HG02981 (cell line): ENCODE measurements around the gene CHRNA4.

Source experiments
- ATAC-seq: cut with Tn5 transposase; IDR thresholded peaks from one replicate; pipeline ENCODE4 v1.9.1; 2021; ENCODE audit warnings: mild to moderate bottlenecking, moderate library complexity; ENCODE audit not compliant: unreplicated experiment

Gene CHRNA4

DNA sequence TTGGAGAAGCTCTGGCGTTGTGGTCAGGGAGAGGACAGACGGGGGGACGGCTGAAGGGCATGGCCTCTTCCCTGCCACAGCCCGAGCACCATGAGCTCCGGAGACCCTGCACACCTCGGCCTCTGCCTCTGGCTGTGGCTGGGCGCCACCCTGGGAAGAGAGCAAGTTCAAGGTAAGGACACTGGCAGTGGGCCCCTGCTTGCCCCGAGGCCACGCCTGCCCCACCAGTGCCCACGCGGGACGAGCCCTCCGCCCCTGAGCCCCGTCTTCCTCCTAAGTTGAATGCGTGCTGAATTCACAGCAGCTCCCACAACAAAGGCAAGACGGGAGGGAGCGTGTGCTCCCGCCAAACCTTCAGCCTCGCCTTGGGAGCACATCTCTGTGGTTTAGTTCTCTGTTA is 66.1 kb downstream of the CHRNA4 start:
- ATAC-seq: no peak

DNA sequence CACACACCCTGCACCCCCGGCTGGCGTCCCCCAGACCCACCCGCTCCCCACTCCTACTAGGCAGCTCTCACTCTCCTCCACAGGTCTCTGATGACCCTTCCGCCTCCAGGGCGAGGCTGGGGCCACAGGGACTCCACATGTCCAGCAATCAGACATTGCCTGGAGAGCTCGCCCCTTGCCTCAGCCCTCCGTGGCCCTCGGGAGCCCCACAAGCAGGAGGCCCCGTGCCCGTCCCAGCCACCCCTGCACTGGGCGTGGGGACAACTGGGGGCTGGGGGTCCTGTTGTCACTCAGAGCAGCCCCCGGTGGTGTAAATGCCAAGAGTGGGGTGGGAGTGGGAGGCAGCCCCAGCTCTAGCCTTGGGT is 66.6 kb downstream of the CHRNA4 start:
- ATAC-seq: no peak

DNA sequence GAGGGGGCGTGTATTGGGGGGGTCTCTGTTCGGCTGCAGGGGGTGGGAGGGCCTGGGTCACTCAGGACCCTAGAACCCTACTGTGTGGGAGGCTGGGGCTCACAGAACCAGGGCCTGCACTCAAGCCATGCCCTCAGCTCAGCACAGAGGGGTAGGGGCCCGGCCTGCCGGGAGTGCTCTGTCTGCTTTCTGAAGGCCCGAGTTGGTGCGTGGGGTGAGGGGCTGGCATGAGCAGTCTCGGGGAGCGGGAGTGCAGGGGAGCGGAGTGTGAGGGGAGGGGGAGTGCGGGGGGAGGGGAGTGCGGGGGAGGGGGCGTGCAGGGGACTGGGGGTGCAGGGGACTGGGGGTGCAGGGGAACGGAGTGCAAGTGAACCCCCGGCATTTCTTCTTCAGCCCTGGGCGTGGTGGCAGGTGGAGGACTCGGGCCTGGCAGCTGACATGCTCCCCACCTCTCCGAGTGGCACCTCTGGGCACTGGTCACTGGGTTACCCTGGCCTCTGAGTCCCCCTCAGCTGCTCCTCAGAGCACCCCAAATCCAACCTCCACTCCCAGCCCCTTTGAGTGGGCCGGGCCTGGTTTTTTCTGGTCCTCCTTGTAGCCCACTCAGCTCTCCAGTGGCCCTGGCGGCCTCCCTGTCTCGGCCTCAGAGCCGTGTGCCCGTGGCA is 67.1 kb downstream of the CHRNA4 start:
- no peak for ATAC-seq

DNA sequence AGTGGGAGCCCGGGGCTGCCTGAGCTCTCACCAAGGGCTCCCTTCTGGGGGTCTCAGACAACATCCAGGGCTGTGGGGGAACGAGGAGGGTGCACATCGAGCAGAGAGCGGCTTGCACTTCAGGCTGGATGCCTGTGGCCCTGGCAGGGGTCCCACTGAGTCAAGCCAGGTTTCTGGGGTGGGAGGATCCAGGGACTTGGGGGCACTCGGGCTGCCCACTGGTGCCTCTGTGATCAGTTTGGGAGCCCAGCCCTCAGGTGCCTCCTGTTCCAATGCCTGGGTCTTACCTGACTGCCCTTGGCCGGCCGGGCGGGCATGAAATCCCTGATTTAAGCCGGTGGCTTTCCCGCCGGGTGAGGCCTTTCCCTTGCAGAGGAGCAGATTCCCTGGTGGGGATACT is 67.7 kb downstream of the CHRNA4 start:
- no peak for ATAC-seq
